Keratinocyte (primary cell): ENCODE results near the gene ATP5MC3.

ENCODE experiments used
- EZH2 ChIP-seq: IDR thresholded peaks from one replicate; pipeline ENCODE4 v1.6.1; 2012; ENCODE audit warnings: inconsistent platforms, mild to moderate bottlenecking, low read length, moderate library complexity
- TF ChIP-seq, protein P1 (sequence below), 3 experiments: IDR thresholded peaks in 1 of 3; conservative IDR thresholded peaks in 1 of 3; optimal IDR thresholded peaks in 1 of 3; 2 replicates in 2 of 3; 3 replicates in 1 of 3; pipeline versions ENCODE3 to v1.5.1; 2011; ENCODE audit warnings: low read length in 3 of 3, mild to moderate bottlenecking in 3 of 3, moderate library complexity in 2 of 3, control low read depth in 1 of 3, inconsistent platforms in 1 of 3; ENCODE audit not compliant: insufficient read depth in 2 of 3; ENCODE audit errors: extremely low read depth in 1 of 3

DNA sequence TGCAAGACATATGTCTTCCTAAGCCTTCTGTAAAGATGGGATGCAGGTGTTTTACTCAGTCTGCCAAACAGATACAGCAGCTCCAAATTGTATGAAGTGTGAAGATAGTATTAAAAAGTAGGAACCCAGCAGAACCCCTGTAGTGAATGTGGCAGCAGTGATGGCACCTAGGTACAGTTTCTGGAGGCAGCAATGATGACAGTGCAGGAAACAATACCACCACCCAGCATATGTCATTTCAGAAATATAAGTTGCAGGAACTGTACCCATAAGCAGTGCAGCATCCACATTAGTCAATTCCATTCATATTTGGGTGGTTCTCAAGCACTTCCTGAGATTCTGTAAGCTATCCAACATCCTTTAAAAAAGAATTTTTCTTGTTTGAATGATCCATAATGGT lies 46.7 kb upstream of the ATP5MC3 start:
- TF ChIP-seq, protein P1, sequence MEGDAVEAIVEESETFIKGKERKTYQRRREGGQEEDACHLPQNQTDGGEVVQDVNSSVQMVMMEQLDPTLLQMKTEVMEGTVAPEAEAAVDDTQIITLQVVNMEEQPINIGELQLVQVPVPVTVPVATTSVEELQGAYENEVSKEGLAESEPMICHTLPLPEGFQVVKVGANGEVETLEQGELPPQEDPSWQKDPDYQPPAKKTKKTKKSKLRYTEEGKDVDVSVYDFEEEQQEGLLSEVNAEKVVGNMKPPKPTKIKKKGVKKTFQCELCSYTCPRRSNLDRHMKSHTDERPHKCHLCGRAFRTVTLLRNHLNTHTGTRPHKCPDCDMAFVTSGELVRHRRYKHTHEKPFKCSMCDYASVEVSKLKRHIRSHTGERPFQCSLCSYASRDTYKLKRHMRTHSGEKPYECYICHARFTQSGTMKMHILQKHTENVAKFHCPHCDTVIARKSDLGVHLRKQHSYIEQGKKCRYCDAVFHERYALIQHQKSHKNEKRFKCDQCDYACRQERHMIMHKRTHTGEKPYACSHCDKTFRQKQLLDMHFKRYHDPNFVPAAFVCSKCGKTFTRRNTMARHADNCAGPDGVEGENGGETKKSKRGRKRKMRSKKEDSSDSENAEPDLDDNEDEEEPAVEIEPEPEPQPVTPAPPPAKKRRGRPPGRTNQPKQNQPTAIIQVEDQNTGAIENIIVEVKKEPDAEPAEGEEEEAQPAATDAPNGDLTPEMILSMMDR (optimal IDR thresholded peaks at IDR 0.05 in 1 of 3, IDR thresholded peaks at IDR 0.05 in 1 of 3, conservative IDR thresholded peaks at IDR 0.05 in 1 of 3; ENCODE audit: extremely low read depth in 1 of 3, insufficient read depth in 2 of 3, low read length in 3 of 3) = no peak
- no peak for TF ChIP-seq EZH2
